Parathyroid adenoma (tissue), 2 donors: ENCODE results near the gene CFAP97D2.
"Not testable (repeated sequence)": the region's sequence is repeated elsewhere in the genome, so short reads cannot be mapped to it uniquely, and the experiment has no call there.

Experiments used
- H2AFZ ChIP-seq: fragments of 300-600 bp; sonication (generic); one replicate; pipeline ENCODE4 v1.7.0; 2017; ENCODE audit warnings: antibody characterized with exemption, mild to moderate bottlenecking
- H3K27ac ChIP-seq: fragments of 300-600 bp; sonication (generic); one replicate; pipeline ENCODE4 v1.7.0; 2017
- H3K27me3 ChIP-seq: fragments of 300-600 bp; sonication (generic); one replicate; pipeline ENCODE4 v1.7.0; 2017; ENCODE audit warnings: low read length; ENCODE audit not compliant: control insufficient read depth, insufficient read depth
- H3K36me3 ChIP-seq: fragments of 300-600 bp; sonication (generic); one replicate; pipeline ENCODE4 v1.7.0; 2017; ENCODE audit warnings: low read length; ENCODE audit not compliant: control insufficient read depth, insufficient read depth
- H3K4me1 ChIP-seq: fragments of 300-600 bp; sonication (generic); one replicate; pipeline ENCODE4 v1.7.0; 2017; ENCODE audit warnings: control low read depth
- H3K4me2 ChIP-seq: fragments of 300-600 bp; sonication (generic); one replicate; pipeline ENCODE4 v1.7.0; 2017; ENCODE audit warnings: low read length
- H3K4me3 ChIP-seq: fragments of 300-600 bp; sonication (generic); one replicate; pipeline ENCODE4 v1.7.0; 2017; ENCODE audit warnings: low read depth, low read length
- H3K79me2 ChIP-seq: fragments of 300-600 bp; sonication (generic); one replicate; pipeline ENCODE4 v1.7.0; 2017; ENCODE audit warnings: control low read depth
- H3K9ac ChIP-seq: fragments of 300-600 bp; sonication (generic); one replicate; pipeline ENCODE4 v1.7.0; 2017; ENCODE audit warnings: mild to moderate bottlenecking
- H3K9me3 ChIP-seq: fragments of 300-600 bp; sonication (generic); one replicate; pipeline ENCODE4 v1.7.0; 2017; ENCODE audit warnings: low read length; ENCODE audit not compliant: control insufficient read depth
- TF ChIP-seq, protein P1 (sequence below): fragments of 300-600 bp; sonication (generic); IDR thresholded peaks from one replicate; pipeline ENCODE4 v1.7.0; 2017; ENCODE audit warnings: antibody characterized with exemption, mild to moderate bottlenecking
- donor health status: primary hyperparathyroidism.

The CFAP97D2 gene

DNA sequence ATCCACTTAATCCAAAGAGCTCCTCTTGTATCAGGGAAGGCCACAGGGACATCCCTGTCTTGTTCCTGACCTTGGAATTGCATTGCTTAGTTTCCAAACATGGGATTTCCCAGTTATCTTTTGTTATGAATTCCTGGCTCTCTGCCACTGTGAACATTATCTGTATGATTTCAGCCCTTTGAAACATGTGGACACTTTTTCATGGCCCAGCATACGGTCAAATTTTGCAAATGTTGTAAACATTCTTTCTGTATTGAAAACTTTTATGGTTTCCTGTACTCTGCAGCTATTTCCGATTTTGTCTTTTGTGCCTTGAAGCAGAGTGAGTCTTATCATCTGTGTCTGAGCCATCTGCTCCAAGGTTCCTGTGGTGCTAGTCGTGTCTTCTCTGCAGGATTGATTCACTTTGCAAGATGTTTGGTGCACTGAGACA lies 4.5 kb upstream of the CFAP97D2 start:
- Histone ChIP-seq H3K79me2 (no peaks in the 10 kb centered on the region), H3K4me3 (no peak overlapping the region), H3K27ac (no peak overlapping the region), H3K9me3 (no peaks in the 10 kb centered on the region), H3K36me3 (no peaks in the 10 kb centered on the region), H3K27me3 (no peaks in the 10 kb centered on the region), H2AFZ (no peak overlapping the region), H3K9ac (no peak overlapping the region), H3K4me1 (no peaks in the 10 kb centered on the region), H3K4me2 (no peak overlapping the region)
- TF ChIP-seq, protein P1, sequence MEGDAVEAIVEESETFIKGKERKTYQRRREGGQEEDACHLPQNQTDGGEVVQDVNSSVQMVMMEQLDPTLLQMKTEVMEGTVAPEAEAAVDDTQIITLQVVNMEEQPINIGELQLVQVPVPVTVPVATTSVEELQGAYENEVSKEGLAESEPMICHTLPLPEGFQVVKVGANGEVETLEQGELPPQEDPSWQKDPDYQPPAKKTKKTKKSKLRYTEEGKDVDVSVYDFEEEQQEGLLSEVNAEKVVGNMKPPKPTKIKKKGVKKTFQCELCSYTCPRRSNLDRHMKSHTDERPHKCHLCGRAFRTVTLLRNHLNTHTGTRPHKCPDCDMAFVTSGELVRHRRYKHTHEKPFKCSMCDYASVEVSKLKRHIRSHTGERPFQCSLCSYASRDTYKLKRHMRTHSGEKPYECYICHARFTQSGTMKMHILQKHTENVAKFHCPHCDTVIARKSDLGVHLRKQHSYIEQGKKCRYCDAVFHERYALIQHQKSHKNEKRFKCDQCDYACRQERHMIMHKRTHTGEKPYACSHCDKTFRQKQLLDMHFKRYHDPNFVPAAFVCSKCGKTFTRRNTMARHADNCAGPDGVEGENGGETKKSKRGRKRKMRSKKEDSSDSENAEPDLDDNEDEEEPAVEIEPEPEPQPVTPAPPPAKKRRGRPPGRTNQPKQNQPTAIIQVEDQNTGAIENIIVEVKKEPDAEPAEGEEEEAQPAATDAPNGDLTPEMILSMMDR, result no peak

DNA sequence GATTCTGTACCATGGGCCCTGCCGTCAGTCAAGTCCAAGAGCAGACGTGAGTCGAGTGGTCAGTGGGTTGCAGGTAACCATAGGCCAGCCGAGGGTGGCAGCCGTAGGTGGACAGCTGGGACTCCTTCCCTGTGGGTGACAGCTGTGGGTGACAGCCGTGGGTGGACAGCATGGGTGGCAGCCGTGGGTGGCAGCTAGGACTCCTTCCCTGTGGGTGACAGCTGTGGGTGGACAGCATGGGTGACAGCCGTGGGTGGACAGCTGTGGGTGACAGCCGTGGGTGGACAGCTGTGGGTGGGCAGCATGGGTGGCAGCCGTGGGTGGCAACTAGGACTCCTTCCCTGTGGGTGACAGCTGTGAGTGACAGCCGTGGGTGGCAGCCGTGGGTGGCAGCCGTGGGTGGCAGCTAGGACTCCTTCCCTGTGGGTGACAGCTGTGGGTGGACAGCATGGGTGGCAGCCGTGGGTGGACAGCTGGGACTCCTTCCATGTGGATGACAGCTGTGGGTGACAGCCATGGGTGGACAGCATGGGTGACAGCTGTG lies 2.6 kb upstream of the CFAP97D2 start:
- H3K27ac ChIP-seq, H2AFZ ChIP-seq, H3K36me3 ChIP-seq, H3K4me3 ChIP-seq, H3K9me3 ChIP-seq, H3K9ac ChIP-seq, H3K4me2 ChIP-seq, H3K79me2 ChIP-seq, H3K27me3 ChIP-seq, H3K4me1 ChIP-seq: not testable (repeated sequence)

DNA sequence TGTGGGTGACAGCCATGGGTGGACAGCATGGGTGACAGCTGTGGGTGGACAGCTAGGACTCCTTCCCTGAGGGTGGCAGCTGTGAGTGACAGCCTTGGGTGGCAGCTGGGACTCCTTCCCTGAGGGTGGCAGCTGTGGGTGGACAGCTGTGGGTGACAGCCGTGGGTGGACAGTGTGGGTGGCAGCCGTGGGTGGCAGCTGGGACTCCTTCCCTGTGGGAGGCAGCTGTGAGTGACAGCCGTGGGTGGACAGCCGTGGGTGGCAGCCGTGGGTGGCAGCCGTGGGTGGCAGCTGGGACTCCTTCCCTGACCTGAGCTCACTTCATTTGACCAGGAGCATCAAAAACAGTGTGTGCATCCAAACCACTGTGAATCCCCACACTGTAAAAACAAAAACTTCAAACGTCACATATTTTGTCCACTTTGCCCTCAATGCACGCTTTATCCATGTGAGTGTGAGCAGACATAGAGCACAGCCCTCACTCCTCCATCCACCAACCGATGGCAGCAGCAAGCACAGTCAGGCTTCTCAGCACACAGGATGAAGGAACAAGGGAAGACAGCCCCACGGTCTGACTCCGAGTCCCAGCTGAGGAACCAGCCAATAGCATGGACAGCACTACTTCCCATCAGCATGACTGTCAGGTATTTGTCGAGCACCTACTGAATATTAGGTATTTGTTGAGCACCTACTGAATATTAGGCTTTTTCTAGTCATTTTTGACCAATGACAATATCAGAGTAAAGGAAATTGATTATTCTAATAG lies 1.6 kb upstream of the CFAP97D2 start:
- H3K9me3 ChIP-seq, result no peaks in the 10 kb centered on the region
- H3K27me3 ChIP-seq, result no peaks in the 10 kb centered on the region
- no peak overlapping the region for H3K9ac ChIP-seq
- H3K27ac ChIP-seq, result no peak overlapping the region
- H3K4me1 ChIP-seq, result no peaks in the 10 kb centered on the region
- H3K36me3 ChIP-seq, result no peaks in the 10 kb centered on the region
- no peaks in the 10 kb centered on the region for H3K79me2 ChIP-seq
- H3K4me2 ChIP-seq, result no peak overlapping the region
- no peak overlapping the region for H2AFZ ChIP-seq
- H3K4me3 ChIP-seq, result no peak overlapping the region
- TF ChIP-seq, protein P1, result no peak

DNA sequence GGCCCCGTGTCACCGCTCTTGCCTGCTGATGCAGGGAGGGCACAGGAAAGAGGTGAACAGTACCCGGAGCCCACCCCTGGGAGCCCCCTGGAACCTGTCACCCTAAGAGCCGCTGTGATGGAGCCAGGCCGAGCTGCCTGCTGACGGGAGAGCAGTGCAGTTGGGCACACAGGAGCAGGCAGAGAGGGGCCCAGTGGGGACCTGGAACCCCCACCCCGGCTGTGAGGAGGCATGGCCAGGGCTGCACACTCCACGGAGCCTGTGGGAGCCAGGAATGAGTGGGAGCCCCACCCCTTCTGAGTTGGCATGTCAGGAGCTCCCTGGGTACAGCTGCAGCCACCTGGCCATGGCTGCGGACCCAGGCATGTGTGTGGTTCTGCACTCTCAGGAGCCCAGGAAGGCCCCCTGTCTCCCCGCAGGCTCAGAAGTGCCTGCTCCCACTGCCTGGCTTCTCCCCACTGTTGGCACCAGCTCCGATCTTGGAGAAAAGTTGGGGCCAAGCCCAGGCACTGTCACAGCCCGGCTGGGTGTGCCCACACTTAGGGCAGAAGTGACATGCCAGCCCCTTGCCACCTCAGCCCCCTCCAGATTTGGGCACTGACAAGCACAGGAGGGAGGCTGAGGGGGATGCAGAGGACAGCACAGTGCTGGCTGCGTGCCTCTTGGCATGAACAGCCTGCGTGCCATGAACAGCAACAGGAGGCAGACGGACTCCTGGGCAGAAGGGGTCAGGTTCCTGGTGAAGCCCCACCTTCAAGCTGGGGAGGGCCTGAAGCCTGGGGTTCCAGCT lies 6.3 kb downstream of the CFAP97D2 start:
- Histone ChIP-seq H3K9me3 (no peaks in the 10 kb centered on the region), H3K9ac (no peak overlapping the region), H3K27ac (no peak overlapping the region), H3K36me3 (no peaks in the 10 kb centered on the region), H2AFZ (no peak overlapping the region), H3K4me3 (no peak overlapping the region), H3K4me2 (no peak overlapping the region), H3K79me2 (no peaks in the 10 kb centered on the region), H3K4me1 (no peaks in the 10 kb centered on the region), H3K27me3 (no peaks in the 10 kb centered on the region)
- TF ChIP-seq, protein P1, result no peak

DNA sequence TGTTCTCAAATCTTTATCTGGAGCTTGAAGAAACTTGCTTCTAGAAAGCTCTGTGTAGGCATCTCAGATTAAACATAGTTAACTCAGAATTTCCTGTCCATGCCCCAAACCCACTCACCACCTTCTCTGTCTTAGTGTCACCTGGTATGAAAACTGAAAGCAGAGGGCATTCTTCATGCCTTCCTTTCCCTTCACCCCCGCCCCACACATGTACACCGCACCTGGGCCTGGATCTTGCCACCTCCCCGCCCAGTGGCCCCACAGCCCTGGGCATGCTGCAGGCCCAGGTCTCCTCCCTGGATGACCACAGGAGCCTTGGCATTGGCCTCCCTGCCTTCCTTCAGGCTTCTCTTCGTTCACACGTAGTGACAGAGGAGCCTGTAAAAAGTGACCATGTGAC lies 15.8 kb downstream of the CFAP97D2 start:
- Histone ChIP-seq H3K4me3 (no peak overlapping the region), H3K36me3 (no peaks in the 10 kb centered on the region), H2AFZ (no peak overlapping the region), H3K79me2 (no peaks in the 10 kb centered on the region), H3K27me3 (no peaks in the 10 kb centered on the region), H3K9ac (no peak overlapping the region), H3K27ac (no peak overlapping the region), H3K4me1 (no peaks in the 10 kb centered on the region), H3K4me2 (no peak overlapping the region), H3K9me3 (no peaks in the 10 kb centered on the region)
- TF ChIP-seq, protein P1, result no peak
